CD8-positive, alpha-beta memory T cell (primary cell): ENCODE measurements around the gene SYT9. TPM values are rescaled to one million over a fixed set of nuclear protein-coding genes. Genes with fewer than 3 reads are reported as not detected.

Experiments used
- CTCF ChIA-PET: fragments of 350-600 bp; sonication (Branson Sonifier 250); formaldehyde crosslinking; loops from one replicate; lab custom pipeline; 2021; ENCODE audit warnings: antibody characterized with exemption; lab: Charles Lee
- POLR2A ChIA-PET: fragments of 350-600 bp; sonication (Branson Sonifier 250); formaldehyde crosslinking; loops from one replicate; lab custom pipeline; 2021; ENCODE audit warnings: antibody characterized with exemption; lab: Charles Lee
- DNase-seq, 5 donors: peaks; one replicate each; pipeline versions ENCODE4 v3.0.0 to v3.0.0-alpha.2; 2020 to 2022; ENCODE audit warnings: mixed read lengths in 1 of 5
- H3K27ac ChIP-seq: one replicate; pipeline ENCODE4 v1.7.0; 2013; ENCODE audit warnings: low read depth, mild to moderate bottlenecking, low read length, moderate library complexity
- H3K27me3 ChIP-seq: 2 replicates; pipeline ENCODE4 v1.7.0; 2013; ENCODE audit warnings: low read length, mild to moderate bottlenecking; ENCODE audit not compliant: insufficient read depth, poor library complexity, severe bottlenecking
- H3K36me3 ChIP-seq: 2 replicates; pipeline ENCODE4 v1.7.0; 2013; ENCODE audit warnings: mild to moderate bottlenecking, low read length, moderate library complexity; ENCODE audit not compliant: insufficient read depth
- H3K4me1 ChIP-seq: 2 replicates; pipeline ENCODE4 v1.7.0; 2013; ENCODE audit warnings: mild to moderate bottlenecking, low read length, moderate library complexity; ENCODE audit not compliant: insufficient read depth
- H3K4me3 ChIP-seq: 2 replicates; pipeline ENCODE4 v1.7.0; 2013; ENCODE audit warnings: mild to moderate bottlenecking, low read length
- H3K9me3 ChIP-seq: 2 replicates; pipeline ENCODE4 v1.7.0; 2013; ENCODE audit warnings: mild to moderate bottlenecking, low read length
- H3K27ac Mint-ChIP-seq, 8 donors: one replicate each; pipeline ENCODE4 v1.8.0; 2020 to 2021; ENCODE audit warnings: mixed read lengths in 8 of 8, mild to moderate bottlenecking in 6 of 8, inconsistent platforms in 3 of 8, moderate library complexity in 3 of 8
- H3K27me3 Mint-ChIP-seq, 2 donors: one replicate each; pipeline ENCODE4 v1.8.0; 2020 to 2021; ENCODE audit warnings: mixed read lengths in 2 of 2, mild to moderate bottlenecking in 1 of 2, moderate library complexity in 1 of 2
- H3K36me3 Mint-ChIP-seq, 3 donors: one replicate each; pipeline ENCODE4 v1.8.0; 2020 to 2021; ENCODE audit warnings: mixed read lengths in 3 of 3, inconsistent platforms in 1 of 3, mild to moderate bottlenecking in 1 of 3
- H3K4me1 Mint-ChIP-seq, 3 donors: one replicate each; pipeline ENCODE4 v1.8.0; 2020 to 2021; ENCODE audit warnings: mixed read lengths in 3 of 3, inconsistent platforms in 1 of 3, mild to moderate bottlenecking in 1 of 3
- H3K4me3 Mint-ChIP-seq, 7 donors: one replicate each; pipeline ENCODE4 v1.8.0; 2020 to 2021; ENCODE audit warnings: mixed read lengths in 7 of 7, mild to moderate bottlenecking in 6 of 7, moderate library complexity in 4 of 7, inconsistent platforms in 2 of 7
- H3K9me3 Mint-ChIP-seq, 5 donors: one replicate each; pipeline ENCODE4 v1.8.0; 2020 to 2022; ENCODE audit warnings: mixed read lengths in 5 of 5, mild to moderate bottlenecking in 3 of 5, moderate library complexity in 2 of 5, inconsistent platforms in 1 of 5
- polyA plus RNA-seq: library from polyadenylated mRNA; unstranded; fragments of 300-500 nt; fragmentation: Illumina TruSeq; gene quantifications from one replicate; pipeline ENCODE4 v1.2.3, GENCODE V29; 2021
- total RNA-seq, 2 experiments: library from RNA; stranded (reverse); gene quantifications; one replicate each; pipeline ENCODE4 v1.2.3, GENCODE V29; 2021

Gene SYT9
- total and polyA plus RNA-seq, 3 experiments from 2014 or later: not detected

- Histone ChIP-seq H3K36me3 (no peaks in the 10 kb centered on the region), H3K9me3 (no peaks in the 10 kb centered on the region), H3K27me3 (no peaks in the 10 kb centered on the region), H3K27ac (no peak overlapping the region), H3K4me1 (no peaks in the 10 kb centered on the region), H3K4me3 (no peak overlapping the region)
- no peak for DNase-seq
- H3K36me3 Mint-ChIP-seq: no peaks in the 10 kb centered on the region
- no peak overlapping the region for H3K4me3 Mint-ChIP-seq
- POLR2A ChIA-PET: no interaction called here
- no peaks in the 10 kb centered on the region for H3K9me3 Mint-ChIP-seq
- peak overlapping the region in 1 of 8 donors; percentile 75 for H3K27ac Mint-ChIP-seq
- H3K27me3 Mint-ChIP-seq: peaks cover 5 to 9% of the 10 kb centered on the region in 2 donors
- no peaks in the 10 kb centered on the region for H3K4me1 Mint-ChIP-seq
- CTCF ChIA-PET: no interaction called here
Measured at GRCh38 chr11:7449211-7449840, 197.6 kb downstream of the SYT9 start.

GRCh38 chr11:7449841-7450214 is 198.1 kb downstream of the SYT9 start:
- no peaks in the 10 kb centered on the region for H3K9me3 Mint-ChIP-seq
- Histone ChIP-seq H3K36me3 (no peaks in the 10 kb centered on the region), H3K4me3 (no peak overlapping the region), H3K27ac (no peak overlapping the region), H3K9me3 (no peaks in the 10 kb centered on the region), H3K27me3 (no peaks in the 10 kb centered on the region), H3K4me1 (no peaks in the 10 kb centered on the region)
- H3K27ac Mint-ChIP-seq: peak overlapping the region in 2 of 8 donors; percentile 38 to 75
- POLR2A ChIA-PET: no interaction called here
- peaks cover 4 to 6% of the 10 kb centered on the region in 2 donors for H3K27me3 Mint-ChIP-seq
- no peaks in the 10 kb centered on the region for H3K36me3 Mint-ChIP-seq
- no peak for DNase-seq
- H3K4me3 Mint-ChIP-seq: no peak overlapping the region
- CTCF ChIA-PET: interaction anchor here (1.3 kb wide), 1 partner anchor 20 kb away, joined by 3 read pairs; no protein-coding TSS in a partner anchor
- H3K4me1 Mint-ChIP-seq: no peaks in the 10 kb centered on the region

- Mint-ChIP-seq H3K27ac (no peak overlapping the region), H3K27me3 (peaks cover 0 to 6% of the 10 kb centered on the region in 2 donors), H3K4me1 (no peaks in the 10 kb centered on the region), H3K9me3 (no peaks in the 10 kb centered on the region), H3K36me3 (no peaks in the 10 kb centered on the region), H3K4me3 (no peak overlapping the region)
- DNase-seq: no peak
- no peaks in the 10 kb centered on the region for H3K36me3 ChIP-seq
- no peak overlapping the region for H3K4me3 ChIP-seq
- H3K27ac ChIP-seq: no peak overlapping the region
- H3K9me3 ChIP-seq: no peaks in the 10 kb centered on the region
- H3K27me3 ChIP-seq: no peaks in the 10 kb centered on the region
- no peaks in the 10 kb centered on the region for H3K4me1 ChIP-seq
- ChIA-PET POLR2A (no interaction called here), CTCF (interaction anchor here (1.3 to 1.7 kb wide), 2 partner anchors 9 to 19 kb away, joined by 3 to 7 read pairs; no protein-coding TSS in a partner anchor)
Measured at GRCh38 chr11:7450836-7451235, 199.1 kb downstream of the SYT9 start.

GRCh38 chr11:7451520-7451919 is 199.8 kb downstream of the SYT9 start:
- no peak overlapping the region for H3K4me3 Mint-ChIP-seq
- Histone ChIP-seq H3K4me3 (no peak overlapping the region), H3K36me3 (no peaks in the 10 kb centered on the region), H3K27ac (no peak overlapping the region), H3K9me3 (no peaks in the 10 kb centered on the region), H3K4me1 (no peaks in the 10 kb centered on the region), H3K27me3 (no peaks in the 10 kb centered on the region)
- no peaks in the 10 kb centered on the region for H3K9me3 Mint-ChIP-seq
- peaks cover 0 to 6% of the 10 kb centered on the region in 2 donors for H3K27me3 Mint-ChIP-seq
- H3K27ac Mint-ChIP-seq: no peak overlapping the region
- DNase-seq: no peak
- ChIA-PET POLR2A (no interaction called here), CTCF (interaction anchor here (1.7 kb wide), 1 partner anchor 9 kb away, joined by 7 read pairs; no protein-coding TSS in a partner anchor)
- H3K36me3 Mint-ChIP-seq: no peaks in the 10 kb centered on the region
- no peaks in the 10 kb centered on the region for H3K4me1 Mint-ChIP-seq

- Histone ChIP-seq H3K27me3 (no peaks in the 10 kb centered on the region), H3K4me1 (no peaks in the 10 kb centered on the region), H3K9me3 (no peaks in the 10 kb centered on the region), H3K4me3 (no peak overlapping the region), H3K27ac (no peak overlapping the region), H3K36me3 (no peaks in the 10 kb centered on the region)
- H3K4me3 Mint-ChIP-seq: no peak overlapping the region
- ChIA-PET CTCF (interaction anchor here (1.7 kb wide), 1 partner anchor 10 kb away, joined by 7 read pairs; no protein-coding TSS in a partner anchor), POLR2A (no interaction called here)
- H3K36me3 Mint-ChIP-seq: no peaks in the 10 kb centered on the region
- no peak for DNase-seq
- H3K27me3 Mint-ChIP-seq: peaks cover 0 to 6% of the 10 kb centered on the region in 2 donors
- H3K27ac Mint-ChIP-seq: no peak overlapping the region
- no peaks in the 10 kb centered on the region for H3K4me1 Mint-ChIP-seq
- no peaks in the 10 kb centered on the region for H3K9me3 Mint-ChIP-seq
Measured at GRCh38 chr11:7451952-7452494, 200.3 kb downstream of the SYT9 start.

GRCh38 chr11:7454854-7455253 is 203.2 kb downstream of the SYT9 start:
- peaks cover 0 to 2% of the 10 kb centered on the region in 2 donors for H3K27me3 Mint-ChIP-seq
- DNase-seq: no peak
- Histone ChIP-seq H3K4me1 (no peaks in the 10 kb centered on the region), H3K4me3 (no peak overlapping the region), H3K36me3 (no peaks in the 10 kb centered on the region), H3K27me3 (no peaks in the 10 kb centered on the region), H3K9me3 (no peaks in the 10 kb centered on the region), H3K27ac (no peak overlapping the region)
- peaks cover 0 to 2% (median 0%) of the 10 kb centered on the region in 5 donors for H3K9me3 Mint-ChIP-seq
- no peaks in the 10 kb centered on the region for H3K36me3 Mint-ChIP-seq
- no peak overlapping the region for H3K27ac Mint-ChIP-seq
- H3K4me3 Mint-ChIP-seq: no peak overlapping the region
- CTCF ChIA-PET: interaction anchor here (0.8 to 2.5 kb wide), 3 partner anchors 12 to 230 kb away, joined by 3 to 17 read pairs (median 3); no protein-coding TSS in a partner anchor
- no peaks in the 10 kb centered on the region for H3K4me1 Mint-ChIP-seq
- POLR2A ChIA-PET: no interaction called here

- Mint-ChIP-seq H3K27ac (no peak overlapping the region), H3K36me3 (no peaks in the 10 kb centered on the region), H3K4me1 (peaks cover 0 to under 1% (median under 1%) of the 10 kb centered on the region in 3 donors), H3K4me3 (no peak overlapping the region), H3K9me3 (peaks cover 0 to 2% (median 0%) of the 10 kb centered on the region in 5 donors), H3K27me3 (peaks cover 0 to 1% of the 10 kb centered on the region in 2 donors)
- Histone ChIP-seq H3K9me3 (no peaks in the 10 kb centered on the region), H3K27me3 (no peaks in the 10 kb centered on the region), H3K4me1 (no peaks in the 10 kb centered on the region), H3K36me3 (no peaks in the 10 kb centered on the region), H3K4me3 (no peak overlapping the region), H3K27ac (no peak overlapping the region)
- ChIA-PET CTCF (interaction anchor here (1.0 kb wide), 1 partner anchor 15 kb away, joined by 3 read pairs; no protein-coding TSS in a partner anchor), POLR2A (no interaction called here)
- DNase-seq: no peak
Measured at GRCh38 chr11:7457211-7457610, 205.5 kb downstream of the SYT9 start.

- peaks cover 6% of the 10 kb centered on the region for H3K4me1 ChIP-seq
- ChIA-PET POLR2A (no interaction called here), CTCF (no interaction called here)
- H3K4me3 ChIP-seq: no peak overlapping the region
- Mint-ChIP-seq H3K4me1 (peaks cover 0 to 9% (median 6%) of the 10 kb centered on the region in 3 donors), H3K9me3 (peaks cover 0 to 2% (median 0%) of the 10 kb centered on the region in 5 donors), H3K27me3 (peaks cover 1 to 3% of the 10 kb centered on the region in 2 donors), H3K4me3 (no peak overlapping the region), H3K27ac (no peak overlapping the region), H3K36me3 (no peaks in the 10 kb centered on the region)
- H3K27ac ChIP-seq: no peak overlapping the region
- no peaks in the 10 kb centered on the region for H3K9me3 ChIP-seq
- no peaks in the 10 kb centered on the region for H3K27me3 ChIP-seq
- DNase-seq: no peak
- H3K36me3 ChIP-seq: no peaks in the 10 kb centered on the region
Measured at GRCh38 chr11:7462706-7463105, 211.0 kb downstream of the SYT9 start.
